ENCODE results near the gene DRAP1. TPM values are rescaled to one million over a fixed set of nuclear protein-coding genes. Genes with fewer than 3 reads are reported as not detected.

Gene DRAP1
- total RNA-seq, 1 donor from 2014 or later, result 66.1 TPM

DNA sequence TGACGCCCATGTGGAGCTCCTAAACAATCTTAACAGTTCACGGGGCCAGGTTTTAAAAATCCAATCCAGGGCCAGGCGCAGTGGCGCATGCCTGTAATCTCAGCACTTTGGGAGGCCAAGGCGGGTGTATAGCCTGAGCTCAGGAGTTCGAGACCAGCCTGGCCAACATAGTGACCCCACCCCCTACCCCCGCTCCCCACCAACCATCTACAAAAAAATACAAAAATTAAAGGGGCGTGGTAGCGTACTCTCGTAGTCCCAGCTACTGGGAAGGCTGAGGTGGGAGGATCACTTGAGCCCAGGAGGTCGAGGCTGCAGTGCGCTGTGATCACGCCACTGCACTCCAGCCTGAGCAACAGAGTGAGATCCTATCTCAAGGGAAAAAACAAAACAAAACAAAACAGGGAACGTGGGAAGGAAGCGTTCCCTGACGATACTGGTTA, 41.6 kb downstream of the DRAP1 start:
- Mint-ChIP-seq H3K4me1 (ENCODE audit: unreplicated experiment) (peaks cover 20% of the 10 kb centered on the region), H3K36me3 (peaks cover 14% of the 10 kb centered on the region), H3K9me3 (no peaks in the 10 kb centered on the region), H3K27ac (peak overlapping the region; percentile 96), H3K27me3 (no peaks in the 10 kb centered on the region), H3K4me3 (peak overlapping the region; percentile 96)
- DNase-seq (ENCODE audit: extremely low spot score, unreplicated experiment), result no peak
- TF ChIP-seq CTCF (conservative IDR thresholded peaks at IDR 0.05), result no peak

GRCh38 chr11:65961267-65962140, 42.3 kb downstream of the DRAP1 start, which contains the start of gene SART1:
Gene SART1, plus strand, starts transcription at chr11:65961734. Its CDS starts 47 bp downstream, at chr11:65961781.
- H3K4me1 Mint-ChIP-seq (ENCODE audit: unreplicated experiment), result peaks cover 20% of the 10 kb centered on the region
- no peaks in the 10 kb centered on the region for H3K9me3 Mint-ChIP-seq
- H3K27ac Mint-ChIP-seq, result peak within 1 kb of the TSS; percentile 96
- TF ChIP-seq CTCF (conservative IDR thresholded peaks at IDR 0.05), result peak; percentile 29
- H3K4me3 Mint-ChIP-seq, result peak within 1 kb of the TSS; percentile 96
- DNase-seq (ENCODE audit: extremely low spot score, unreplicated experiment), result peak; percentile 97
- H3K36me3 Mint-ChIP-seq, result peaks cover 17% of the 10 kb centered on the region
- no peaks in the 10 kb centered on the region for H3K27me3 Mint-ChIP-seq

GRCh38 chr11:65962141-65962564, 42.9 kb downstream of the DRAP1 start:
- Mint-ChIP-seq H3K36me3 (peaks cover 17% of the 10 kb centered on the region), H3K27ac (peak overlapping the region; percentile 74), H3K27me3 (no peaks in the 10 kb centered on the region), H3K4me1 (ENCODE audit: unreplicated experiment) (peaks cover 20% of the 10 kb centered on the region), H3K9me3 (no peaks in the 10 kb centered on the region), H3K4me3 (peak overlapping the region; percentile 96)
- no peak for TF ChIP-seq CTCF (conservative IDR thresholded peaks at IDR 0.05)
- no peak for DNase-seq (ENCODE audit: extremely low spot score, unreplicated experiment)

DNA sequence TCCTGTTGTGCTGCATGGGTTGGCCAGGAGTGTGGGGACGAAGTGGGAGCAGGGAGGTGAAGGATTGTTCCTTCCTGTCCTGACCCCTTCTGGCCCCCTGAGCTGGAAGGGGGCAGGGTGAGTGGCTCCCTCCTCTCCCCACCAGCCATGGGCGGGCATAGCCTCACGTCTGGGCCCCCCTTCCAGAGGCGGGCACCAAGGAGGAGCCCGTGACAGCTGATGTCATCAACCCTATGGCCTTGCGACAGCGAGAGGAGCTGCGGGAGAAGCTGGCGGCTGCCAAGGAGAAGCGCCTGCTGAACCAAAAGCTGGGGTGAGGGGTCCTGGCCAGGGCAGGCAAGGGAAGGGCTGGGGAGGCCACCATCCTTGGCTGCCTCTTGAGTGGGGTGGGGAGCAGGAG, 45.7 kb downstream of the DRAP1 start:
- H3K4me1 Mint-ChIP-seq (ENCODE audit: unreplicated experiment), result peaks cover 20% of the 10 kb centered on the region
- DNase-seq (ENCODE audit: extremely low spot score, unreplicated experiment), result no peak
- H3K4me3 Mint-ChIP-seq, result no peak overlapping the region
- H3K27ac Mint-ChIP-seq, result no peak overlapping the region
- no peaks in the 10 kb centered on the region for H3K9me3 Mint-ChIP-seq
- H3K36me3 Mint-ChIP-seq, result peaks cover 26% of the 10 kb centered on the region
- H3K27me3 Mint-ChIP-seq, result no peaks in the 10 kb centered on the region
- TF ChIP-seq CTCF (conservative IDR thresholded peaks at IDR 0.05), result no peak

DNA sequence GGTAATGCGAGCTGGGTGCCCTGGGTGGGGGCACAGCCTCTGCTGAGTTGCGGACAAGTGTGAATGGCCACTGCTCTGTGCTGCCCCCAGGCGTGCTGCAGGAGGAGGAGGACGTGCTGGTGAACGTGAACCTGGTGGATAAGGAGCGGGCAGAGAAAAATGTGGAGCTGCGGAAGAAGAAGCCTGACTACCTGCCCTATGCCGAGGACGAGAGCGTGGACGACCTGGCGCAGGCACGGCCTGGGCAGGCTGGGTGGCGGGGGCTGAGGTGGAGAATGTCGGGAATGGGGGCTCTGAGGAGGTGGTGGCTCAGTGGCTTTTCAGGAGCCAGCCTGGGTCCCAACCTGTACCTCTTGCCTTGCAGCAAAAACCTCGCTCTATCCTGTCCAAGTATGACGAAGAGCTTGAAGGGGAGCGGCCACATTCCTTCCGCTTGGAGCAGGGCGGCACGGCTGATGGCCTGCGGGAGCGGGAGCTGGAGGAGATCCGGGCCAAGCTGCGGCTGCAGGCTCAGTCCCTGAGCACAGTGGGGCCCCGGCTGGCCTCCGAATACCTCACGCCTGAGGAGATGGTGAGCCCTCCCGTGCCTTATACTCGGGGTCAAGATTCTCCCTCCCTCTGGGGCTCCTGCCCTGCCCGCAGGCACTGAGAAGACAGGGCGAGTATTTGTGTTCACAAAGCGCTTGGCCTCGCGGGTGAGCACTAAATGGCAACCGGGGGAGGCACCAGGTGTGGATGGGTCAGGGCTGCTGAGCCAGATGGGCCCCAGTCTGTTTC, 46.9 kb downstream of the DRAP1 start:
- no peak for DNase-seq (ENCODE audit: extremely low spot score, unreplicated experiment)
- Mint-ChIP-seq H3K4me1 (ENCODE audit: unreplicated experiment) (peaks cover 18% of the 10 kb centered on the region), H3K27ac (no peak overlapping the region), H3K4me3 (no peak overlapping the region), H3K36me3 (peaks cover 32% of the 10 kb centered on the region), H3K27me3 (no peaks in the 10 kb centered on the region), H3K9me3 (no peaks in the 10 kb centered on the region)
- no peak for TF ChIP-seq CTCF (conservative IDR thresholded peaks at IDR 0.05)

All from type B pancreatic cell (in vitro differentiated cells).